ENCODE data around the gene BDNF. TPM values are rescaled to one million over a fixed set of nuclear protein-coding genes. Genes with fewer than 3 reads are reported as not detected.

Gene BDNF
- polyA plus RNA-seq, 1 donor from 2014 or later: not detected

DNA sequence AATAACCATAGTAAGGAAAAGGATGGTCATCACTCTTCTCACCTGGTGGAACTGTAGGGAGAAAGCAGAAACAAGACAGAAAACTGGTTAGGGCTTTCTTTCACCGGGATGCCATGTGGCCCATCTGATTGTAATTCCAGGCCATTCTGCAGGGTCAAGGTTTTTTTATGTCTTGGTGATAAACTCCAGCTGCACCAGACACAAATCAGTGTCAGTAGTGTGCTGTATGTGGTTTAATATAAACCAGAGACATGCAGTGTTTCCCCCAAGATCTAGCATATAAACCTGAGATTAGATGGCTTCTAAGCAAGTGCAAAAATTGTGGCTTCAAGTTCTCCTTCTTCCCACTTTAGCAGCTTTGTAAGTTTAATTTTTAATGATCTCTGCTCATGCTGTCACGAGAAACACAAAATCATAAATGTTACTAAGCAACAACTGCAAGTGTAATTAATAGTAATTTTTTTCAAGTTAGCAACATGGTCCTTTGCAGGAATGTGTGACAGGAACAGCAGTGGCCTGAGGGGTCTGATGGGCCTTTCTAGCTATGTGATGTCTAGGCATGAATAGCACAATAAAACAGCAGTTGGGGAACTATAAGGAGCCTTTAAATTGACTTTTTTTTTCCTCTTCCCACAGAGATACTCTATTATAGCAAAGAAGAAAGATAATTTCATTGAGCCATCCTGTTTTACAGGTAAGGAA lies 41.6 kb downstream of the BDNF start:
- Histone ChIP-seq H3K79me2 (replicated peaks; ENCODE audit: insufficient read depth, low read length) (no peaks in the 10 kb centered on the region), H3K9me3 (ENCODE audit: low read length) (no peaks in the 10 kb centered on the region), H3K4me2 (ENCODE audit: low read length) (no peak overlapping the region), H3K9me2 (ENCODE audit: insufficient read depth, low read length) (no peaks in the 10 kb centered on the region), H3K4me3 (ENCODE audit: low read length) (no peak overlapping the region), H3K36me3 (ENCODE audit: insufficient read depth, low read length) (no peaks in the 10 kb centered on the region), H3K27ac (ENCODE audit: low read length) (no peak overlapping the region), H4K20me1 (ENCODE audit: insufficient read depth) (no peaks in the 10 kb centered on the region), H3K27me3 (ENCODE audit: insufficient read depth, low read depth, low read length) (no peaks in the 10 kb centered on the region), H3F3A (ENCODE audit: insufficient read depth, low read length, poor library complexity, severe bottlenecking) (no peaks in the 10 kb centered on the region), H3K9ac (ENCODE audit: low read length) (no peak overlapping the region), H2AFZ (ENCODE audit: low read depth, low read length) (no peak overlapping the region)
- TF ChIP-seq MXI1 (conservative IDR thresholded peaks at IDR 0.05; ENCODE audit: poor library complexity, severe bottlenecking) (no peak), EZH2 (IDR thresholded peaks at IDR 0.05; ENCODE audit: borderline replicate concordance, insufficient read depth, low read length, poor library complexity, severe bottlenecking) (no peak), TAF1 (IDR thresholded peaks at IDR 0.05; ENCODE audit: low read depth) (no peak), RAD21 (conservative IDR thresholded peaks at IDR 0.05) (no peak), SMC3 (conservative IDR thresholded peaks at IDR 0.05; ENCODE audit: poor library complexity) (no peak), EP300 (conservative IDR thresholded peaks at IDR 0.05; ENCODE audit: poor library complexity, severe bottlenecking) (no peak), POLR2AphosphoS5 (IDR thresholded peaks at IDR 0.05) (no peak)
- TF ChIP-seq, protein P1, sequence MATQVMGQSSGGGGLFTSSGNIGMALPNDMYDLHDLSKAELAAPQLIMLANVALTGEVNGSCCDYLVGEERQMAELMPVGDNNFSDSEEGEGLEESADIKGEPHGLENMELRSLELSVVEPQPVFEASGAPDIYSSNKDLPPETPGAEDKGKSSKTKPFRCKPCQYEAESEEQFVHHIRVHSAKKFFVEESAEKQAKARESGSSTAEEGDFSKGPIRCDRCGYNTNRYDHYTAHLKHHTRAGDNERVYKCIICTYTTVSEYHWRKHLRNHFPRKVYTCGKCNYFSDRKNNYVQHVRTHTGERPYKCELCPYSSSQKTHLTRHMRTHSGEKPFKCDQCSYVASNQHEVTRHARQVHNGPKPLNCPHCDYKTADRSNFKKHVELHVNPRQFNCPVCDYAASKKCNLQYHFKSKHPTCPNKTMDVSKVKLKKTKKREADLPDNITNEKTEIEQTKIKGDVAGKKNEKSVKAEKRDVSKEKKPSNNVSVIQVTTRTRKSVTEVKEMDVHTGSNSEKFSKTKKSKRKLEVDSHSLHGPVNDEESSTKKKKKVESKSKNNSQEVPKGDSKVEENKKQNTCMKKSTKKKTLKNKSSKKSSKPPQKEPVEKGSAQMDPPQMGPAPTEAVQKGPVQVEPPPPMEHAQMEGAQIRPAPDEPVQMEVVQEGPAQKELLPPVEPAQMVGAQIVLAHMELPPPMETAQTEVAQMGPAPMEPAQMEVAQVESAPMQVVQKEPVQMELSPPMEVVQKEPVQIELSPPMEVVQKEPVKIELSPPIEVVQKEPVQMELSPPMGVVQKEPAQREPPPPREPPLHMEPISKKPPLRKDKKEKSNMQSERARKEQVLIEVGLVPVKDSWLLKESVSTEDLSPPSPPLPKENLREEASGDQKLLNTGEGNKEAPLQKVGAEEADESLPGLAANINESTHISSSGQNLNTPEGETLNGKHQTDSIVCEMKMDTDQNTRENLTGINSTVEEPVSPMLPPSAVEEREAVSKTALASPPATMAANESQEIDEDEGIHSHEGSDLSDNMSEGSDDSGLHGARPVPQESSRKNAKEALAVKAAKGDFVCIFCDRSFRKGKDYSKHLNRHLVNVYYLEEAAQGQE (IDR thresholded peaks at IDR 0.05; ENCODE audit: borderline replicate concordance): no peak
- TF ChIP-seq, protein P2, sequence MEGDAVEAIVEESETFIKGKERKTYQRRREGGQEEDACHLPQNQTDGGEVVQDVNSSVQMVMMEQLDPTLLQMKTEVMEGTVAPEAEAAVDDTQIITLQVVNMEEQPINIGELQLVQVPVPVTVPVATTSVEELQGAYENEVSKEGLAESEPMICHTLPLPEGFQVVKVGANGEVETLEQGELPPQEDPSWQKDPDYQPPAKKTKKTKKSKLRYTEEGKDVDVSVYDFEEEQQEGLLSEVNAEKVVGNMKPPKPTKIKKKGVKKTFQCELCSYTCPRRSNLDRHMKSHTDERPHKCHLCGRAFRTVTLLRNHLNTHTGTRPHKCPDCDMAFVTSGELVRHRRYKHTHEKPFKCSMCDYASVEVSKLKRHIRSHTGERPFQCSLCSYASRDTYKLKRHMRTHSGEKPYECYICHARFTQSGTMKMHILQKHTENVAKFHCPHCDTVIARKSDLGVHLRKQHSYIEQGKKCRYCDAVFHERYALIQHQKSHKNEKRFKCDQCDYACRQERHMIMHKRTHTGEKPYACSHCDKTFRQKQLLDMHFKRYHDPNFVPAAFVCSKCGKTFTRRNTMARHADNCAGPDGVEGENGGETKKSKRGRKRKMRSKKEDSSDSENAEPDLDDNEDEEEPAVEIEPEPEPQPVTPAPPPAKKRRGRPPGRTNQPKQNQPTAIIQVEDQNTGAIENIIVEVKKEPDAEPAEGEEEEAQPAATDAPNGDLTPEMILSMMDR (IDR thresholded peaks at IDR 0.05; ENCODE audit: poor library complexity, severe bottlenecking): no peak

DNA sequence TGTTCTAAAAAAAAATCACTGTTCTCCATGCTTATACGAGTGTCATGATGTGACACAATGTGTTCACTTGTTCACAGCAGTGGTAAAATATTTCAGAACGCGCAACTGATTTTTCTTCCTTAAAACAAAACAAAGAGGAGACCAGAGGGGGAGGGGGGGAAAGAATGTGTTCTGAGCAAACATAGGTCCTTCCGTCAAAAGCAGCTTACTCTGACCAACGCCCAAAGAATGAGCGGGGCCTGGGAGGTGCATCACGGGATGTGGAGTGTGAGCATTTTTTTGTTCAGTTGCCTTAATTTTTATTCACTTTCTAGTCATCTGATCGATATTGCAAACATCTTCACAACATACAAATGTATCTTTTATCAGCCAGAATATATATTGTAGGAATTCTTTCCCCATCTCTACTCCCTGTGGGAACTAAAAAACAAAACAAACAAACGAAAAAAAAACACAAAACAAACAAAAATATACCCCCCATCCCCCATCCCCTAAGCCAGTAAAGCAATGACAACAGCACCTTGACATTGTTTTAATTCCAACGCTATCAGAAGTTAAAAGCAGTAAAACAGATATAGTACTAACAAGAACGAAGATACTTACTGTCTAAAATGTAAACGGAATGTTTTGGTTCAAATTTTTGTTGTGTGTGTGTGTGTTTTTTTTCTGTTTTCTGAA lies 43.3 kb downstream of the BDNF start:
- Histone ChIP-seq H2AFZ (ENCODE audit: low read depth, low read length) (no peak overlapping the region), H3K27me3 (ENCODE audit: insufficient read depth, low read depth, low read length) (no peaks in the 10 kb centered on the region), H3K27ac (ENCODE audit: low read length) (no peak overlapping the region), H3F3A (ENCODE audit: insufficient read depth, low read length, poor library complexity, severe bottlenecking) (no peaks in the 10 kb centered on the region), H3K4me2 (ENCODE audit: low read length) (no peak overlapping the region), H3K9me2 (ENCODE audit: insufficient read depth, low read length) (no peaks in the 10 kb centered on the region), H3K4me3 (ENCODE audit: low read length) (no peak overlapping the region), H3K9ac (ENCODE audit: low read length) (no peak overlapping the region), H4K20me1 (ENCODE audit: insufficient read depth) (no peaks in the 10 kb centered on the region), H3K36me3 (ENCODE audit: insufficient read depth, low read length) (no peaks in the 10 kb centered on the region), H3K79me2 (replicated peaks; ENCODE audit: insufficient read depth, low read length) (no peaks in the 10 kb centered on the region), H3K9me3 (ENCODE audit: low read length) (no peaks in the 10 kb centered on the region)
- TF ChIP-seq EP300 (conservative IDR thresholded peaks at IDR 0.05; ENCODE audit: poor library complexity, severe bottlenecking) (no peak), RAD21 (conservative IDR thresholded peaks at IDR 0.05) (no peak), MXI1 (conservative IDR thresholded peaks at IDR 0.05; ENCODE audit: poor library complexity, severe bottlenecking) (no peak), EZH2 (IDR thresholded peaks at IDR 0.05; ENCODE audit: borderline replicate concordance, insufficient read depth, low read length, poor library complexity, severe bottlenecking) (no peak), POLR2AphosphoS5 (IDR thresholded peaks at IDR 0.05) (no peak), TAF1 (IDR thresholded peaks at IDR 0.05; ENCODE audit: low read depth) (no peak), SMC3 (conservative IDR thresholded peaks at IDR 0.05; ENCODE audit: poor library complexity) (no peak)
- TF ChIP-seq, protein P2 (IDR thresholded peaks at IDR 0.05; ENCODE audit: poor library complexity, severe bottlenecking): no peak
- TF ChIP-seq, protein P1 (IDR thresholded peaks at IDR 0.05; ENCODE audit: borderline replicate concordance): no peak

All from neural cell (in vitro differentiated cells).